Neuronal stem cell (in vitro differentiated cells): ENCODE measurements around the gene HPCAL1.

Source experiments
- DNase-seq: peaks from one replicate; pipeline ENCODE4 v3.0.0-alpha.2; 2013; ENCODE audit warnings: low spot score
- H2AFZ ChIP-seq: one replicate; pipeline ENCODE4 v1.6.1; 2013; ENCODE audit warnings: mild to moderate bottlenecking, low read length, inconsistent platforms
- H2AK5ac ChIP-seq: 2 replicates; pipeline ENCODE4 v1.6.1; 2013; ENCODE audit warnings: low read depth, mild to moderate bottlenecking, inconsistent platforms, low read length, moderate library complexity, mixed read lengths
- H2BK120ac ChIP-seq: 2 replicates; pipeline ENCODE4 v1.6.1; 2013; ENCODE audit warnings: low read depth, mild to moderate bottlenecking, inconsistent platforms, low read length, moderate library complexity, mixed read lengths
- H2BK12ac ChIP-seq: one replicate; pipeline ENCODE4 v1.6.1; 2013; ENCODE audit warnings: low read length, inconsistent platforms
- H2BK15ac ChIP-seq: 2 replicates; pipeline ENCODE4 v1.6.1; 2013; ENCODE audit warnings: mild to moderate bottlenecking, low read length, inconsistent platforms, mixed read lengths
- H2BK5ac ChIP-seq: one replicate; pipeline ENCODE4 v1.6.1; 2013; ENCODE audit warnings: inconsistent platforms, mild to moderate bottlenecking, low read length, moderate library complexity
- H3K14ac ChIP-seq: one replicate; pipeline ENCODE4 v1.6.1; 2013; ENCODE audit warnings: low read length, inconsistent platforms
- H3K18ac ChIP-seq: 2 replicates; pipeline ENCODE4 v1.6.1; 2013; ENCODE audit warnings: low read length, inconsistent platforms
- H3K23ac ChIP-seq: 2 replicates; pipeline ENCODE4 v1.6.1; 2013; ENCODE audit warnings: low read depth, mild to moderate bottlenecking, mixed read lengths, low read length, inconsistent platforms; ENCODE audit not compliant: poor library complexity
- H3K27ac ChIP-seq: replicated peaks from 3 replicates; pipeline ENCODE4 v1.5.1; 2013; ENCODE audit warnings: low read length, inconsistent platforms
- H3K27me3 ChIP-seq, 3 experiments: 2 replicates each; pipeline ENCODE4 v1.6.1; 2013; ENCODE audit warnings: low read length in 3 of 3, mild to moderate bottlenecking in 2 of 3, inconsistent platforms in 1 of 3, low read depth in 1 of 3, mixed read lengths in 1 of 3, moderate library complexity in 1 of 3; ENCODE audit not compliant: control insufficient read depth in 3 of 3, insufficient read depth in 3 of 3
- H3K36me3 ChIP-seq, 2 donors: replicated peaks in 1 of 2; 2 replicates each; pipeline ENCODE4 v1.6.1; 2013; ENCODE audit warnings: low read length in 2 of 2; ENCODE audit not compliant: control insufficient read depth in 2 of 2, insufficient read depth in 2 of 2
- H3K4ac ChIP-seq: 2 replicates; pipeline ENCODE4 v1.6.1; 2013; ENCODE audit warnings: inconsistent platforms, mild to moderate bottlenecking, low read length, moderate library complexity
- H3K4me1 ChIP-seq, 2 donors: 1 replicate in 1 of 2; 2 replicates in 1 of 2; pipeline ENCODE4 v1.6.1; 2013; ENCODE audit warnings: low read length in 2 of 2, low read depth in 1 of 2; ENCODE audit not compliant: control insufficient read depth in 2 of 2, insufficient read depth in 1 of 2
- H3K4me2 ChIP-seq: one replicate; pipeline ENCODE4 v1.6.1; 2013; ENCODE audit warnings: mild to moderate bottlenecking, low read length, inconsistent platforms; ENCODE audit not compliant: insufficient read depth, poor library complexity, severe bottlenecking
- H3K4me3 ChIP-seq, 2 donors: 2 replicates each; pipeline ENCODE4 v1.5.1; 2013; ENCODE audit warnings: low read length in 2 of 2, mild to moderate bottlenecking in 2 of 2, inconsistent platforms in 1 of 2, moderate library complexity in 1 of 2
- H3K79me1 ChIP-seq: one replicate; pipeline ENCODE4 v1.6.1; 2013; ENCODE audit warnings: low read depth, mild to moderate bottlenecking, inconsistent platforms, low read length, moderate library complexity
- H3K9ac ChIP-seq: one replicate; pipeline ENCODE4 v1.6.1; 2013; ENCODE audit warnings: mild to moderate bottlenecking, low read depth, low read length, inconsistent platforms; ENCODE audit not compliant: poor library complexity
- H3K9me3 ChIP-seq, 2 donors: replicated peaks in 1 of 2; 2 replicates each; pipeline versions ENCODE3 to v1.6.1; 2013; ENCODE audit warnings: low read length in 2 of 2, mild to moderate bottlenecking in 2 of 2, inconsistent platforms in 1 of 2, low read depth in 1 of 2, mixed read lengths in 1 of 2, moderate library complexity in 1 of 2; ENCODE audit not compliant: control insufficient read depth in 2 of 2, insufficient read depth in 1 of 2
- H4K8ac ChIP-seq: one replicate; pipeline ENCODE4 v1.6.1; 2013; ENCODE audit warnings: low read depth, mild to moderate bottlenecking, inconsistent platforms, low read length, moderate library complexity
- H4K91ac ChIP-seq: one replicate; pipeline ENCODE4 v1.6.1; 2013; ENCODE audit warnings: low read length, low read depth, mild to moderate bottlenecking, inconsistent platforms; ENCODE audit not compliant: poor library complexity
- WGBS, 2 donors: extraction: QIAGEN DNeasy Blood & Tissue Kit; methylation state at CpG; one replicate each; pipeline ENCODE4 v1.1.7; 2013; ENCODE audit warnings: missing lambda C conversion rate in 2 of 2, mixed read lengths in 1 of 2; ENCODE audit not compliant: insufficient read length in 2 of 2, insufficient replicate concordance in 1 of 2; ENCODE audit errors: extremely low coverage in 2 of 2; 5-methylcytosine and 5-hydroxymethylcytosine counted together

Gene HPCAL1

GRCh38 chr2:10336283-10336682 lies 33.6 kb downstream of the HPCAL1 start:
- H2AK5ac ChIP-seq, result no peak overlapping the region
- no peak overlapping the region for H2AFZ ChIP-seq
- H3K4me2 ChIP-seq, result no peak overlapping the region
- no peaks in the 10 kb centered on the region for H3K79me1 ChIP-seq
- H3K4me1 ChIP-seq, result peaks cover 22 to 23% of the 10 kb centered on the region in 2 donors
- H2BK15ac ChIP-seq, result no peak overlapping the region
- no peak overlapping the region for H2BK5ac ChIP-seq
- no peak overlapping the region for H3K18ac ChIP-seq
- no peak for DNase-seq
- no peak overlapping the region for H2BK120ac ChIP-seq
- H4K8ac ChIP-seq, result no peak overlapping the region
- no peak overlapping the region for H3K27ac ChIP-seq
- H3K14ac ChIP-seq, result no peak overlapping the region
- no peak overlapping the region for H3K4ac ChIP-seq
- H4K91ac ChIP-seq, result no peak overlapping the region
- no peak overlapping the region for H3K9ac ChIP-seq
- H3K9me3 ChIP-seq, result peaks cover 3 to 9% of the 10 kb centered on the region in 2 donors
- no CpG with 5 or more reads among the region's 4 CpGs for WGBS, 2 donors
- H3K4me3 ChIP-seq, result no peak overlapping the region
- H3K23ac ChIP-seq, result no peak overlapping the region
- H3K27me3 ChIP-seq, result no peaks in the 10 kb centered on the region
- H2BK12ac ChIP-seq, result no peak overlapping the region
- no peaks in the 10 kb centered on the region for H3K36me3 ChIP-seq

- Histone ChIP-seq H3K18ac (peak overlapping the region; percentile 17), H3K4me2 (no peak overlapping the region), H3K14ac (no peak overlapping the region), H3K27me3 (no peaks in the 10 kb centered on the region), H2BK15ac (no peak overlapping the region), H3K9me3 (peaks cover 3 to 9% of the 10 kb centered on the region in 2 donors), H2BK120ac (no peak overlapping the region), H3K36me3 (no peaks in the 10 kb centered on the region), H3K4ac (no peak overlapping the region), H3K4me1 (peaks cover 9% of the 10 kb centered on the region in 2 donors), H2BK12ac (no peak overlapping the region), H3K9ac (no peak overlapping the region), H4K8ac (no peak overlapping the region), H3K23ac (no peak overlapping the region), H3K4me3 (no peak overlapping the region), H2AFZ (no peak overlapping the region), H3K27ac (no peak overlapping the region), H2BK5ac (no peak overlapping the region), H2AK5ac (no peak overlapping the region), H3K79me1 (no peaks in the 10 kb centered on the region), H4K91ac (no peak overlapping the region)
- DNase-seq, result no peak
- no CpG with 5 or more reads among the region's 16 CpGs for WGBS, 2 donors
These were observed 35.0 kb downstream of the HPCAL1 start for GRCh38 chr2:10337449-10338269.

DNA sequence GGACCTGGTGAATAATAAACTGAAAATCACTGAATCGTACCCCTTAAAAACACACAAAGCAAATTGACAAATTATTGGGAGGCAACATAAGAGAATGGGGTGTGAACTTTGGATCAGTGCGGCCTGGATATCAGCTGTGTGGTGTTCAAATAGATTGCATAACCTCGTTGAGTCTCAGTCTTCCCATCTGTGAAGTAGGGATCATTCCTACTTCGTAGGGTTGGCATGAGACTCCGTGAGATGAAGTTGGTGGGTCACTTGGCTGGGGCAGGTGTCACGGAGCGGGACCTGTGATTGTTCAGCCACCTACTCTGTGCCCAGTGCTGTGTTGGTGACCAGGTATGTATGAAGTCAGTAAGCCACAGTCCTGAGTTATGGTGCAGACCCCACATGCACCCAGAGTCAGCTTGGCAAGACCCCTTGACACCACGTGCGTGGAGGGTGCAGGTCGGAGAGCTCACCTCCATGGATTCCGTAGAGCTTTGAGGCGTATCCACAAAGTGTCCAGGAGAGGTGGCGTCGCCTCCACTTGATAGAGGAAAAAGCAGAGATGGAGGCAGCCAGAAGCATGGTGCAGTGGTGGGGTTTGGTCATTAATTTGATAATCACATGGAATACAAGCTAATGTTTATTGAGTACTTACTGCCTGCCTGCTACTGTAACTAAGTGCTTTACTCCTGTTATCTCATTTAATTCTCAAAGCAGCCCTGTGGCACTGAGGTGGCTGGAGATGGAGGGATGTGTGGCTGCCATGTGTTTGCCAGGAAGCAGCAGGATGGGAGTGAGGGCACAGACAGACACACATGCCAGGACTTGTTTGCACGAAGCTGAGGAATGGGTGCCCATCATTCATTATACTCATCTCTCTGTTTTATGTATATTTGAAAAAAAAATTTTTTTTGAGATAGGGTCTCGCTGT lies 35.8 kb downstream of the HPCAL1 start:
- Histone ChIP-seq H2BK5ac (no peak overlapping the region), H3K18ac (no peak overlapping the region), H2BK15ac (no peak overlapping the region), H4K91ac (no peak overlapping the region), H2AK5ac (no peak overlapping the region), H2BK120ac (no peak overlapping the region), H3K14ac (no peak overlapping the region), H3K36me3 (no peaks in the 10 kb centered on the region), H3K23ac (peak overlapping the region; percentile 62), H3K4me1 (peaks cover under 1 to 2% of the 10 kb centered on the region in 2 donors), H3K9me3 (peaks cover 3 to 9% of the 10 kb centered on the region in 2 donors), H3K27me3 (no peaks in the 10 kb centered on the region), H2BK12ac (no peak overlapping the region), H3K4ac (no peak overlapping the region), H4K8ac (no peak overlapping the region), H2AFZ (no peak overlapping the region), H3K4me3 (peak overlapping the region in 1 of 2 donors; percentile 29), H3K79me1 (no peaks in the 10 kb centered on the region), H3K27ac (no peak overlapping the region), H3K9ac (peak overlapping the region; percentile 27), H3K4me2 (no peak overlapping the region)
- WGBS, 2 donors, result no CpG with 5 or more reads among the region's 16 CpGs
- no peak for DNase-seq
